A549 (cell line): ENCODE data around the gene UBE2G2. TPM values are rescaled to one million over a fixed set of nuclear protein-coding genes. Genes with fewer than 3 reads are reported as not detected.

Source experiments
- ATAC-seq, 2 experiments: fragments of 200-7000 bp in 1 of 2; fragments of >200 bp in 1 of 2; cut with Nextera tagmentation in 1 of 2; cut with Tn5 transposase in 1 of 2; 3 replicates each; pipeline versions ENCODE4 v1.8.0 to v1.9.1; 2018 to 2020; ENCODE audit warnings: mild to moderate bottlenecking in 1 of 2, moderate library complexity in 1 of 2
- CTCF ChIA-PET: fragments of 300-600 bp; sonication (Branson Sonifier 250); formaldehyde crosslinking; extraction: SDS; loops from one replicate; lab custom pipeline; 2021; ENCODE audit warnings: antibody characterized with exemption, inconsistent platforms; lab: Yijun Ruan, JAX
- POLR2A ChIA-PET: fragments of 350-600 bp; formaldehyde crosslinking; extraction: SDS; loops from one replicate; lab custom pipeline; 2021; ENCODE audit warnings: antibody characterized with exemption, inconsistent platforms; lab: Yijun Ruan, JAX
- DNase-seq, 2 experiments: peaks; one replicate each; pipeline versions ENCODE4 v3.0.0 to v3.0.0-alpha.2; 2011 to 2016; ENCODE audit warnings: low read depth in 1 of 2, low spot score in 1 of 2
- FAIRE-seq: peaks from 2 replicates; lab custom pipeline; 2011; peaks lifted over from hg19 to GRCh38; lab: Jason Lieb, UNC
- H3K27ac ChIP-seq, 2 experiments: fragments of >200 bp; sonication (Bioruptor Twin); formaldehyde crosslinking; 3 replicates each; pipeline ENCODE4 v1.5.1; 2016 to 2017
- H3K4me1 ChIP-seq: fragments of >200 bp; sonication (Bioruptor Twin); formaldehyde crosslinking; 3 replicates; pipeline ENCODE4 v1.6.1; 2016
- H3K4me2 ChIP-seq: fragments of >200 bp; sonication (Bioruptor Twin); formaldehyde crosslinking; 3 replicates; pipeline ENCODE4 v1.6.1; 2016
- H3K4me3 ChIP-seq: fragments of >200 bp; sonication (Bioruptor Twin); formaldehyde crosslinking; 3 replicates; pipeline ENCODE4 v1.5.1; 2016
- H3K9me3 ChIP-seq: fragments of >200 bp; sonication (Bioruptor Twin); formaldehyde crosslinking; 3 replicates; pipeline ENCODE4 v1.6.1; 2016
- BCL3 ChIP-seq: fragments of >200 bp; sonication (Bioruptor Twin); formaldehyde crosslinking; IDR thresholded peaks from 3 replicates; pipeline ENCODE4 v1.6.1; 2016
- BHLHE40 ChIP-seq: IDR thresholded peaks from 2 replicates; pipeline ENCODE4 v1.6.1; 2012; ENCODE audit warnings: low read depth, low read length, inconsistent platforms
- CBX2 ChIP-seq: fragments of 200-600 bp; sonication (generic); IDR thresholded peaks from 2 replicates; pipeline ENCODE4 v1.6.1; 2016; ENCODE audit warnings: low read depth, mild to moderate bottlenecking, borderline replicate concordance
- CTCF ChIP-seq: fragments of >200 bp; sonication (Bioruptor Twin); formaldehyde crosslinking; IDR thresholded peaks from 3 replicates; pipeline ENCODE4 v1.5.1; 2016
- EHF ChIP-seq: fragments of 250-450 bp; sonication (Bioruptor Pico); IDR thresholded peaks from 2 replicates; pipeline ENCODE4 v1.5.0; 2020; ENCODE audit warnings: mild to moderate bottlenecking
- EHMT2 ChIP-seq: fragments of 200-600 bp; sonication (generic); IDR thresholded peaks from 2 replicates; pipeline ENCODE4 v1.6.1; 2016; ENCODE audit warnings: antibody characterized with exemption, low read depth, mild to moderate bottlenecking, moderate library complexity
- EP300 ChIP-seq, 2 experiments: fragments of >200 bp; sonication (Bioruptor Twin); formaldehyde crosslinking; IDR thresholded peaks; 2 replicates in 1 of 2; 3 replicates in 1 of 2; pipeline ENCODE4 v1.6.1; 2016 to 2017
- FOSL2 ChIP-seq, 2 experiments: fragments of 450-650 bp in 1 of 2; fragments of >200 bp in 1 of 2; sonication (Bioruptor Twin) in 1 of 2; formaldehyde crosslinking; IDR thresholded peaks; 2 replicates each; pipeline versions ENCODE4 v1.5.0 to v1.6.1; 2016 to 2020; ENCODE audit warnings: mild to moderate bottlenecking in 1 of 2, moderate library complexity in 1 of 2
- FOXS1 ChIP-seq: fragments of 250-450 bp; sonication (Bioruptor Pico); IDR thresholded peaks from 2 replicates; pipeline ENCODE4 v1.5.0; 2020; ENCODE audit warnings: mild to moderate bottlenecking, moderate library complexity
- HDAC2 ChIP-seq: fragments of 200-600 bp; sonication (generic); IDR thresholded peaks from 2 replicates; pipeline ENCODE4 v1.6.1; 2016
- HES2 ChIP-seq: fragments of >200 bp; sonication (Bioruptor Twin); formaldehyde crosslinking; IDR thresholded peaks from 2 replicates; pipeline ENCODE4 v1.6.1; 2016
- HEYL ChIP-seq: fragments of 250-450 bp; sonication (Bioruptor Pico); IDR thresholded peaks from 2 replicates; pipeline ENCODE4 v1.8.0; 2021; ENCODE audit warnings: mild to moderate bottlenecking, moderate library complexity
- KDM1A ChIP-seq: fragments of 200-600 bp; sonication (generic); IDR thresholded peaks from 2 replicates; pipeline ENCODE4 v1.6.1; 2016; ENCODE audit warnings: low read depth, mild to moderate bottlenecking
- KDM5A ChIP-seq: fragments of 200-600 bp; sonication (generic); IDR thresholded peaks from 2 replicates; pipeline ENCODE4 v1.6.1; 2016; ENCODE audit warnings: antibody characterized with exemption, mild to moderate bottlenecking
- MAFK ChIP-seq: fragments of 450-650 bp; IDR thresholded peaks from 2 replicates; pipeline ENCODE4 v1.6.1; 2014; ENCODE audit not compliant: partially characterized antibody
- MAZ ChIP-seq: fragments of 150-350 bp; IDR thresholded peaks from 2 replicates; pipeline ENCODE4 v1.6.1; 2014; ENCODE audit warnings: antibody characterized with exemption, low read depth, low read length, borderline replicate concordance
- NFE2L2 ChIP-seq: fragments of 150-350 bp; conservative IDR thresholded peaks from 2 replicates; pipeline ENCODE4 v1.6.1; 2014; ENCODE audit warnings: low read length
- NR3C1 ChIP-seq: fragments of >200 bp; sonication (Bioruptor Twin); formaldehyde crosslinking; IDR thresholded peaks from 3 replicates; pipeline ENCODE4 v1.6.1; 2017
- PBX3 ChIP-seq: IDR thresholded peaks from 2 replicates; pipeline ENCODE4 v1.6.1; 2012
- PHF8 ChIP-seq: fragments of 200-600 bp; sonication (generic); IDR thresholded peaks from 2 replicates; pipeline ENCODE4 v1.6.1; 2016; ENCODE audit warnings: low read depth, mild to moderate bottlenecking, antibody characterized with exemption, moderate library complexity, borderline replicate concordance
- POLR2A ChIP-seq: IDR thresholded peaks from 2 replicates; pipeline ENCODE4 v1.6.1; 2012; ENCODE audit warnings: mild to moderate bottlenecking, low read length
- POLR2AphosphoS2 ChIP-seq: conservative IDR thresholded peaks from 2 replicates; pipeline ENCODE4 v1.6.1; 2012; ENCODE audit warnings: low read length, improper control_type of control experiment, inconsistent platforms
- RAD21 ChIP-seq, 2 experiments: fragments of >200 bp in 1 of 2; sonication (Bioruptor Twin) in 1 of 2; formaldehyde crosslinking in 1 of 2; IDR thresholded peaks in 1 of 2; conservative IDR thresholded peaks in 1 of 2; 2 replicates in 1 of 2; 3 replicates in 1 of 2; pipeline ENCODE4 v1.6.1; 2012 to 2018; ENCODE audit warnings: inconsistent platforms in 1 of 2
- REST ChIP-seq: fragments of 200-600 bp; sonication (generic); IDR thresholded peaks from 2 replicates; pipeline ENCODE4 v1.6.1; 2016; ENCODE audit warnings: antibody characterized with exemption, mild to moderate bottlenecking, moderate library complexity
- RFX5 ChIP-seq: fragments of 450-650 bp; IDR thresholded peaks from 2 replicates; pipeline ENCODE4 v1.7.1; 2014; ENCODE audit warnings: antibody characterized with exemption, mild to moderate bottlenecking, moderate library complexity
- SREBF2 ChIP-seq: fragments of 450-650 bp; IDR thresholded peaks from 2 replicates; pipeline ENCODE4 v1.6.1; 2014; ENCODE audit warnings: mild to moderate bottlenecking, moderate library complexity
- TFCP2L1 ChIP-seq: fragments of 250-450 bp; sonication (Bioruptor Pico); IDR thresholded peaks from 2 replicates; pipeline ENCODE4 v1.5.0; 2021; ENCODE audit warnings: mild to moderate bottlenecking
- ZNF302 ChIP-seq: fragments of 250-450 bp; sonication (Bioruptor Pico); IDR thresholded peaks from 2 replicates; pipeline ENCODE4 v1.9.0; 2021; ENCODE audit warnings: inconsistent platforms, mild to moderate bottlenecking, moderate library complexity
- ZSCAN20 ChIP-seq: fragments of 250-450 bp; sonication (Bioruptor Pico); IDR thresholded peaks from 2 replicates; pipeline ENCODE4 v1.8.0; 2022; ENCODE audit warnings: mild to moderate bottlenecking, moderate library complexity
- WGBS: methylation state at CpG from one replicate; pipeline ENCODE4 v1.1.6; 2017; ENCODE audit errors: missing lambda C conversion rate; 5-methylcytosine and 5-hydroxymethylcytosine counted together
- polyA plus RNA-seq, 4 experiments: library from polyadenylated mRNA; depleted of rRNA in 3 of 4; stranded (reverse); fragments of >200 nt; fragmentation: RNase III in 1 of 4; extraction: RNeasy Plus Mini Kit Qiagen cat#74134 plus additional on column Dnase treatment in 1 of 4; gene quantifications; 2 replicates in 3 of 4; 3 replicates in 1 of 4; pipeline ENCODE4 v1.2.3, GENCODE V29; 2011 to 2017

UBE2G2 gene
- polyA plus RNA-seq, 2 of the 4 experiments (the other 2 are of a cell fraction): 56.9 to 68.2 TPM

- CTCF ChIA-PET: interaction anchor here (1.0 to 1.4 kb wide), 2 partner anchors 153 to 174 kb away, joined by 3 read pairs; no protein-coding TSS in a partner anchor
- no peak for ATAC-seq
- H3K4me3 ChIP-seq: no peak overlapping the region
- H3K4me1 ChIP-seq: no peaks in the 10 kb centered on the region
- no peak overlapping the region for H3K4me2 ChIP-seq
- TF ChIP-seq HDAC2 (no peak), TFCP2L1 (CRISPR knock-in tag) (no peak), SREBF2 (no peak), POLR2AphosphoS2 (no peak), BCL3 (no peak), ZSCAN20 (CRISPR knock-in tag) (no peak), MAZ (no peak), BHLHE40 (no peak), HES2 (no peak), RAD21 (conservative IDR thresholded peaks at IDR 0.05 in 1 of 2, IDR thresholded peaks at IDR 0.05 in 1 of 2) (no peak), KDM5A (no peak), EHMT2 (no peak), CBX2 (no peak), NFE2L2 (no peak), NR3C1 (no peak), PBX3 (no peak), POLR2A (no peak), KDM1A (no peak), EP300 (IDR thresholded peaks at IDR 0.05) (no peak), FOSL2 (IDR thresholded peaks at IDR 0.05) (no peak), FOSL2 (CRISPR knock-in tag; IDR thresholded peaks at IDR 0.05) (no peak)
- 34% methylated on average over 9 of the region's 26 CpGs for WGBS
- POLR2A ChIA-PET: no interaction called here
- H3K9me3 ChIP-seq: no peaks in the 10 kb centered on the region
- no peak for FAIRE-seq
- no peak overlapping the region for H3K27ac ChIP-seq
- no peak for DNase-seq
These were observed 42.6 kb downstream of the UBE2G2 start for GRCh38 chr21:44758781-44759627.

GRCh38 chr21:44758141-44758561 is 43.5 kb downstream of the UBE2G2 start:
- TF ChIP-seq PHF8 (no peak), RFX5 (no peak), REST (no peak), CTCF (no peak), FOXS1 (CRISPR knock-in tag) (no peak), EHF (CRISPR knock-in tag) (no peak), HEYL (CRISPR knock-in tag) (no peak), ZNF302 (no peak), TFCP2L1 (CRISPR knock-in tag) (no peak), MAFK (no peak)
- DNase-seq: no peak
- Histone ChIP-seq H3K4me2 (no peak overlapping the region), H3K9me3 (no peaks in the 10 kb centered on the region), H3K4me1 (no peaks in the 10 kb centered on the region), H3K27ac (no peak overlapping the region), H3K4me3 (no peak overlapping the region)
- no peak for FAIRE-seq
- CTCF ChIA-PET: interaction anchor here (1.0 kb wide), 1 partner anchor 153 kb away, joined by 3 read pairs; no protein-coding TSS in a partner anchor
- no peak for ATAC-seq
- POLR2A ChIA-PET: interaction anchor here (0.7 kb wide), 1 partner anchor 1419 kb away, joined by 3 read pairs; no protein-coding TSS in a partner anchor
- 52% methylated on average over 5 of the region's 8 CpGs for WGBS
